H1 (cell line): Measurements from ENCODE around the gene DPEP1. TPM values are rescaled to one million over a fixed set of nuclear protein-coding genes. Genes with fewer than 3 reads are reported as not detected.
A peak's percentile ranks its signal among the peaks of the same experiment; 100 is the strongest.

Experiments used
- CTCF ChIA-PET: fragments of 300-600 bp; sonication (Branson Sonifier 250); formaldehyde crosslinking; loops from one replicate; lab custom pipeline; 2021; ENCODE audit not compliant: partially characterized antibody; lab: Charles Lee
- POLR2A ChIA-PET: fragments of 300-600 bp; sonication (Branson Sonifier 250); formaldehyde crosslinking; loops from one replicate; lab custom pipeline; 2021; ENCODE audit warnings: inconsistent platforms; ENCODE audit not compliant: partially characterized antibody; lab: Charles Lee
- DNase-seq, 2 experiments: peaks; one replicate each; pipeline versions ENCODE4 v3.0.0 to v3.0.0-alpha.2; 2010 to 2022; ENCODE audit warnings: low spot score in 2 of 2, low read depth in 1 of 2, mixed read lengths in 1 of 2
- FAIRE-seq: peaks from 2 replicates; lab custom pipeline; 2011; peaks lifted over from hg19 to GRCh38; lab: Jason Lieb, UNC
- H2AFZ ChIP-seq: 2 replicates; pipeline ENCODE4 v1.8.1; 2012; ENCODE audit warnings: low read length, inconsistent platforms
- H2AK5ac ChIP-seq: 2 replicates; pipeline ENCODE4 v1.6.1; 2013; ENCODE audit warnings: low read depth, low read length
- H2BK120ac ChIP-seq: replicated peaks from 2 replicates; pipeline ENCODE3; 2013; ENCODE audit warnings: low read depth, low read length, inconsistent platforms
- H2BK12ac ChIP-seq: 2 replicates; pipeline ENCODE4 v1.6.1; 2013; ENCODE audit warnings: low read depth, low read length
- H2BK15ac ChIP-seq: 2 replicates; pipeline ENCODE4 v1.6.1; 2013; ENCODE audit warnings: low read length
- H2BK20ac ChIP-seq: 2 replicates; pipeline ENCODE4 v1.6.1; 2013; ENCODE audit warnings: low read length
- H2BK5ac ChIP-seq: 2 replicates; pipeline ENCODE4 v1.6.1; 2013; ENCODE audit warnings: low read depth, low read length
- H3K14ac ChIP-seq: 2 replicates; pipeline ENCODE4 v1.6.1; 2013; ENCODE audit warnings: inconsistent platforms; ENCODE audit not compliant: insufficient read length
- H3K18ac ChIP-seq: 2 replicates; pipeline ENCODE4 v1.6.1; 2013; ENCODE audit warnings: low read length; ENCODE audit errors: extremely low read depth
- H3K23ac ChIP-seq: 2 replicates; pipeline ENCODE4 v1.6.1; 2013; ENCODE audit warnings: inconsistent platforms; ENCODE audit not compliant: insufficient read length
- H3K23me2 ChIP-seq: 2 replicates; pipeline ENCODE4 v1.6.1; 2013; ENCODE audit warnings: low read depth, low read length
- H3K27ac ChIP-seq: 2 replicates; pipeline ENCODE4 v1.6.1; 2011; ENCODE audit warnings: low read depth, low read length, inconsistent platforms
- H3K27me3 ChIP-seq, 4 experiments: replicated peaks in 1 of 4; 1 replicate in 1 of 4; 2 replicates in 3 of 4; pipeline versions ENCODE4 v1.6.1 to v1.8.1; 2011 to 2013; ENCODE audit warnings: low read length in 3 of 4, mild to moderate bottlenecking in 3 of 4, inconsistent platforms in 2 of 4, mixed read lengths in 2 of 4, moderate library complexity in 1 of 4; ENCODE audit not compliant: control insufficient read depth in 3 of 4, insufficient read depth in 3 of 4; ENCODE audit errors: extremely low read depth in 1 of 4
- H3K36me3 ChIP-seq, 4 experiments: 2 replicates each; pipeline versions ENCODE4 v1.6.1 to v1.8.1; 2011 to 2013; ENCODE audit warnings: mild to moderate bottlenecking in 4 of 4, low read length in 3 of 4, moderate library complexity in 2 of 4, control low read depth in 1 of 4, inconsistent platforms in 1 of 4; ENCODE audit not compliant: insufficient read depth in 4 of 4, control insufficient read depth in 2 of 4
- H3K4ac ChIP-seq: replicated peaks from 2 replicates; pipeline ENCODE3; 2013; ENCODE audit warnings: low read length, low read depth, mixed read lengths, inconsistent platforms; ENCODE audit not compliant: insufficient read length
- H3K4me1 ChIP-seq, 4 experiments: replicated peaks in 1 of 4; 1 replicate in 1 of 4; 2 replicates in 3 of 4; pipeline versions ENCODE4 v1.6.1 to v1.8.1; 2011 to 2013; ENCODE audit warnings: low read length in 3 of 4, inconsistent platforms in 2 of 4, mixed read lengths in 1 of 4; ENCODE audit not compliant: insufficient read depth in 4 of 4, control insufficient read depth in 3 of 4
- H3K4me2 ChIP-seq, 2 experiments: 2 replicates each; pipeline versions ENCODE4 v1.6.1 to v1.8.1; 2011 to 2013; ENCODE audit warnings: low read depth in 2 of 2, low read length in 2 of 2, control low read depth in 1 of 2, inconsistent platforms in 1 of 2, mild to moderate bottlenecking in 1 of 2; ENCODE audit not compliant: insufficient read depth in 1 of 2
- H3K4me3 ChIP-seq, 4 experiments: fragments of 200-600, 300-600 bp in 1 of 4; sonication (generic), shearing (Covaris generic), sonication (Bioruptor Twin) in 1 of 4; 2 replicates each; pipeline versions ENCODE4 v1.5.1 to v1.8.1; 2011 to 2016; ENCODE audit warnings: low read length in 4 of 4, low read depth in 3 of 4, control low read depth in 2 of 4, inconsistent platforms in 2 of 4, mild to moderate bottlenecking in 2 of 4, mixed read lengths in 1 of 4, moderate library complexity in 1 of 4; ENCODE audit not compliant: insufficient read depth in 2 of 4; ENCODE audit errors: extremely low read depth in 1 of 4
- H3K56ac ChIP-seq: replicated peaks from 2 replicates; pipeline ENCODE3; 2013; ENCODE audit warnings: low read depth, mild to moderate bottlenecking, mixed read lengths, low read length, inconsistent platforms; ENCODE audit not compliant: insufficient read length
- H3K79me1 ChIP-seq: 2 replicates; pipeline ENCODE4 v1.6.1; 2013; ENCODE audit warnings: low read depth, low read length, control low read depth
- H3K79me2 ChIP-seq, 2 experiments: 2 replicates each; pipeline versions ENCODE4 v1.6.1 to v1.8.1; 2012 to 2013; ENCODE audit warnings: low read length in 2 of 2, mild to moderate bottlenecking in 2 of 2, inconsistent platforms in 1 of 2; ENCODE audit not compliant: insufficient read depth in 2 of 2, control insufficient read depth in 1 of 2
- H3K9ac ChIP-seq, 4 experiments: replicated peaks in 1 of 4; 1 replicate in 1 of 4; 2 replicates in 3 of 4; pipeline versions ENCODE4 v1.6.1 to v1.8.1; 2011 to 2013; ENCODE audit warnings: low read depth in 3 of 4, low read length in 3 of 4, control low read depth in 2 of 4, mild to moderate bottlenecking in 2 of 4, moderate library complexity in 2 of 4, inconsistent platforms in 1 of 4; ENCODE audit errors: extremely low read depth in 1 of 4
- H3K9me3 ChIP-seq, 2 experiments: 2 replicates each; pipeline versions ENCODE4 v1.6.1 to v1.8.1; 2012 to 2013; ENCODE audit warnings: mild to moderate bottlenecking in 2 of 2, moderate library complexity in 2 of 2, control low read depth in 1 of 2, inconsistent platforms in 1 of 2, low read depth in 1 of 2, low read length in 1 of 2, mixed read lengths in 1 of 2; ENCODE audit not compliant: insufficient read depth in 2 of 2
- H4K20me1 ChIP-seq, 2 experiments: replicated peaks in 1 of 2; 2 replicates each; pipeline versions ENCODE3 to v1.8.1; 2011 to 2013; ENCODE audit warnings: inconsistent platforms in 2 of 2, low read length in 2 of 2, mild to moderate bottlenecking in 1 of 2; ENCODE audit not compliant: insufficient read depth in 2 of 2, control insufficient read depth in 1 of 2
- H4K5ac ChIP-seq: 2 replicates; pipeline ENCODE4 v1.6.1; 2013; ENCODE audit warnings: low read length, low read depth, mixed read lengths, inconsistent platforms; ENCODE audit not compliant: insufficient read length
- H4K8ac ChIP-seq: 2 replicates; pipeline ENCODE4 v1.8.0; 2013; ENCODE audit warnings: mild to moderate bottlenecking, moderate library complexity, low read length, inconsistent platforms; ENCODE audit not compliant: insufficient read depth; ENCODE audit errors: extremely low read depth
- H4K91ac ChIP-seq: replicated peaks from 2 replicates; pipeline ENCODE3; 2013; ENCODE audit warnings: low read length, mixed read lengths, inconsistent platforms; ENCODE audit not compliant: insufficient read length
- POLR2A ChIP-seq, 2 experiments: IDR thresholded peaks; 1 replicate in 1 of 2; 2 replicates in 1 of 2; pipeline ENCODE4 v1.6.1; 2011; ENCODE audit warnings: low read depth in 2 of 2, low read length in 2 of 2, mild to moderate bottlenecking in 2 of 2; ENCODE audit errors: control extremely low read depth in 1 of 2
- POLR2AphosphoS5 ChIP-seq: IDR thresholded peaks from 2 replicates; pipeline ENCODE4 v1.6.1; 2011; ENCODE audit warnings: low read depth, low read length
- WGBS, 2 experiments: shearing (Covaris generic) in 1 of 2; methylation state at CpG; one replicate each; pipeline versions ENCODE4 v1.1.6 to v1.1.7; 2013 to 2015; ENCODE audit warnings: low lambda C conversion rate in 2 of 2, mixed read lengths in 2 of 2, inconsistent platforms in 1 of 2, low coverage in 1 of 2, missing lambda C conversion rate in 1 of 2; ENCODE audit not compliant: insufficient replicate concordance in 2 of 2, insufficient coverage in 1 of 2, insufficient read length in 1 of 2; ENCODE audit errors: extremely low coverage in 1 of 2, missing lambda C conversion rate in 1 of 2; 5-methylcytosine and 5-hydroxymethylcytosine counted together
- polyA plus RNA-seq, 7 experiments: library from polyadenylated mRNA; depleted of rRNA in 3 of 7; stranded (reverse) in 5 of 7; unstranded in 2 of 7; fragments of >200 nt in 5 of 7; fragments of 200-250 nt in 2 of 7; gene quantifications; 1 replicate in 5 of 7; 2 replicates in 1 of 7; 4 replicates in 1 of 7; pipeline versions ENCODE4 v1.2.1 to v1.2.3, GENCODE V29; 2011 to 2013; ENCODE audit warnings: missing spikeins in 2 of 7, mixed read lengths in 2 of 7
- total RNA-seq: library from RNA; stranded (reverse); fragmentation: NEBNext Ultra II Directional; extraction: Animal tissue kit (Norgen Biotek cat#: 25700); gene quantifications from 2 replicates; pipeline ENCODE4 v1.2.1, GENCODE V29; 2021

Gene DPEP1
- total and polyA plus RNA-seq, 2 of the 8 experiments (the other 6 are each of a cell fraction or from before 2014, with no cell fraction given): 2.8 to 3.1 TPM

GRCh38 chr16:89572073-89572484, 41.4 kb upstream of the DPEP1 start:
- Histone ChIP-seq H3K56ac (no peak overlapping the region), H3K14ac (no peak overlapping the region), H4K20me1 (peaks cover 0 to 11% of the 10 kb centered on the region in 2 experiments), H3K79me1 (no peaks in the 10 kb centered on the region), H2BK20ac (no peak overlapping the region), H4K5ac (no peak overlapping the region), H3K4me3 (no peak overlapping the region)
- POLR2A ChIA-PET: interaction anchor here (1.5 to 2.7 kb wide), 3 partner anchors 7 to 13 kb away, joined by 3 to 18 read pairs (median 15); no protein-coding TSS in a partner anchor
- TF ChIP-seq POLR2A (IDR thresholded peaks at IDR 0.05; ENCODE audit: control extremely low read depth in 1 of 2, low read depth in 2 of 2, low read length in 2 of 2) (no peak), POLR2AphosphoS5 (no peak)
- TF ChIP-seq, all 59 proteins: peak for 0
- Histone ChIP-seq H3K4ac (no peak overlapping the region), H3K4me2 (no peak overlapping the region), H2BK12ac (no peak overlapping the region), H3K23me2 (peaks cover 6% of the 10 kb centered on the region; the same call in 1 of the 2 replicates), H2AK5ac (0 out of 2 replicates have a peak overlapping the region, but pooled peaks have one; percentile 2), H4K8ac (no peak overlapping the region), H4K91ac (no peak overlapping the region), H2BK15ac (no peak overlapping the region), H3K79me2 (no peaks in the 10 kb centered on the region), H3K27ac (no peak overlapping the region), H3K27me3 (peaks cover 4 to 29% (median 21%) of the 10 kb centered on the region in 4 experiments; a peak in 6 of 7 replicates), H2AFZ (no peak overlapping the region), H2BK120ac (no peak overlapping the region), H3K9ac (no peak overlapping the region), H3K4me1 (peaks cover 0 to 13% (median 7%) of the 10 kb centered on the region in 4 experiments; a peak in 5 of 7 replicates), H3K18ac (no peak overlapping the region), H3K9me3 (no peaks in the 10 kb centered on the region), H3K36me3 (no peaks in the 10 kb centered on the region), H3K23ac (no peak overlapping the region), H2BK5ac (no peak overlapping the region)
- CTCF ChIA-PET: interaction anchor here (0.6 kb wide), 1 partner anchor 313 kb away, joined by 3 read pairs; no protein-coding TSS in a partner anchor
- DNase-seq (no peak), FAIRE-seq (no peak)
- 89% methylated on average over 14 of the region's 14 CpGs; no CpG with 5 or more reads in 1 of the 2 experiments for WGBS, 2 experiments
